ENCODE measurements around the gene GLIPR2.
"Not testable (repeated sequence)": the region's sequence is repeated elsewhere in the genome, so short reads cannot be mapped to it uniquely, and the experiment has no call there.

The GLIPR2 gene

DNA sequence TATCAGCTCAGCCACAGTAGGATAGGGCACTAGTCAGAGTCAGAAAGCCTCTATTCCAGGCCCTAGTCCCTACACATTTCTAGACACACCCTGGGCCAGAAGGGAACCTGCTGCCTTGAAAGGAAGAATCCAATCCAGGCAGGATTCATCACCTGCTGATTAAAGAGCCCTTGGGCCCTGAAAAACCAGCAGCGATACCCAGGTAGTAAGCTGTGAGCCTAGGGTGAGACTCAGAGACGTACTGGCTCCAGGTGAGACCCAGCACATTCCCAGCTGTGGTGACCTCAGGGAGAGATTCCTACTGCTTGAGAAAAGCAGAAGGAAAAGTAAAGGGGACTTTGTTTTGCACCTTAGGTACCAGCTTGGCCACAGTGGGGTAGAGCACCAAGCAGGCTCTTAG is 37.3 kb downstream of the GLIPR2 start:
- DNase-seq: no peak
- H3K36me3 ChIP-seq (ENCODE audit: control insufficient read depth, insufficient read depth, low read length): no peaks in the 10 kb centered on the region

DNA sequence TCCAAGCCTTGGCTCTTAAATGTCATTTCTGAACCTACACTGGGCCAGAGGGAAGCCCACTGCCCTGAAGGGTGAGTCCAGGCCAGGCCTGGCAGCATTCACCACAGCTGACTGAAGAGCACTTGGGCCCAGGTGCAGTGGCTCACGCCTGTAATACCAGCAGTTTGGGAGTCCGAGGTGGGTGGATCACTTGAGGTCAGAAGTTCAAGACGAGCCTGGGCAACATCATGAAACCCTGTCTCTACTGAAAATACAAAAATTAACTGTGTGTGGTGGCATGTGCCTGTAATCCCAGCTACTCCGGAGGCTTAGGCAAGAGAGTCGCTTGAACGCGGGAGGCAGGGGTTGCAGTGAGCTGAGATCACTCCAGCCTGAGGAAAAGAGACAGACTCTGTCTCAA is 37.7 kb downstream of the GLIPR2 start:
- H3K4me3 ChIP-seq (ENCODE audit: insufficient read depth, low read depth, low read length, poor library complexity, severe bottlenecking): no peak overlapping the region
- no peaks in the 10 kb centered on the region for H3K4me1 ChIP-seq (ENCODE audit: control insufficient read depth, insufficient read depth, low read length, poor library complexity, severe bottlenecking)
- H3K27me3 ChIP-seq (replicated peaks; ENCODE audit: control insufficient read depth, insufficient read depth, low read length, poor library complexity, severe bottlenecking): no peaks in the 10 kb centered on the region
- H3K9me3 ChIP-seq (ENCODE audit: control insufficient read depth, low read length): no peaks in the 10 kb centered on the region
- DNase-seq: no peak
- no peak overlapping the region for H3K27ac ChIP-seq (ENCODE audit: insufficient read depth, low read length, poor library complexity, severe bottlenecking)
- no peaks in the 10 kb centered on the region for H3K36me3 ChIP-seq (ENCODE audit: control insufficient read depth, insufficient read depth, low read length)

More for the DNA sequence above, 37.3 kb downstream of the GLIPR2 start:
- Histone ChIP-seq H3K27me3 (replicated peaks; ENCODE audit: control insufficient read depth, insufficient read depth, low read length, poor library complexity, severe bottlenecking) (no peaks in the 10 kb centered on the region), H3K4me1 (ENCODE audit: control insufficient read depth, insufficient read depth, low read length, poor library complexity, severe bottlenecking) (no peaks in the 10 kb centered on the region), H3K4me3 (ENCODE audit: insufficient read depth, low read depth, low read length, poor library complexity, severe bottlenecking) (no peak overlapping the region), H3K9me3 (ENCODE audit: control insufficient read depth, low read length) (no peaks in the 10 kb centered on the region), H3K27ac (ENCODE audit: insufficient read depth, low read length, poor library complexity, severe bottlenecking) (no peak overlapping the region)

DNA sequence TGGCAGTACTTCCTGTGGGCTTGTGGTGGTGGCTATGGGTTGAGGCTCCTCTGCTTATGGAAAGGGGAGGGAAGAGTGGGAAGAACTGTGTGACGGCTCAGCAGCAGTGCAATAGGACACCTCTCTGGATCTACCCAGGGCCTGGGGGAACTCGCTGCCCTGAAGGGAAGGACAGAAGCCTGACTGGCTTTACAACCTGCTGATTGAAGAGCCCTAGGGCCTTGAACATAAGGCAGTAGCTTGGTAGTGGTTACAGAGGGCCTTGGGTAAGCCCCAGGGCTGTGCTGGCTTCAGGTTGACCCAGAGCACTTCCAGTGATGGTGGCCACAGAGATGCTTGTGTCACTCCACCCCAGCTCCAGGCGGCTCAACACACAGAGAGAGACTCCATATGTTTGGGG is 38.2 kb downstream of the GLIPR2 start:
- Histone ChIP-seq H3K4me3 (ENCODE audit: insufficient read depth, low read depth, low read length, poor library complexity, severe bottlenecking) (no peak overlapping the region), H3K27ac (ENCODE audit: insufficient read depth, low read length, poor library complexity, severe bottlenecking) (no peak overlapping the region), H3K36me3 (ENCODE audit: control insufficient read depth, insufficient read depth, low read length) (no peaks in the 10 kb centered on the region), H3K4me1 (ENCODE audit: control insufficient read depth, insufficient read depth, low read length, poor library complexity, severe bottlenecking) (no peaks in the 10 kb centered on the region), H3K9me3 (ENCODE audit: control insufficient read depth, low read length) (no peaks in the 10 kb centered on the region), H3K27me3 (replicated peaks; ENCODE audit: control insufficient read depth, insufficient read depth, low read length, poor library complexity, severe bottlenecking) (no peaks in the 10 kb centered on the region)
- DNase-seq: no peak

DNA sequence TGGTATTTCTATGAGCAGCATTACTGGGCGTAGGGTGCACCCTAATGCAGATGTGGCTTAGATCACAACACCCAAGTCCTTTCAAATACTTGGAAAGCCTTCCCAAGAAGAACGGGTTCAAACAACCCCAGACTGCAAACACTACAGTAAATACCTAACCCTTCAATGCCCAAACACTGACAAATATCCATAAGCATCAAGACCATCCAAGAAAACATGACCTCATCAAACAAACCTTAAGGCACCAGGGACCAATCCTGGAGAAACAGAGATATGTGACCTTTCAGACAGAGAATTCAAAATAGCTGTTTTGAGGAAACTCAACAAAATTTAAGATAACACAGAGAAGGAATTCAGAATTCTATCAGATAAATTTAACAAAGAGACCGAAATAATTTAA is 38.7 kb downstream of the GLIPR2 start:
- not testable (repeated sequence) for H3K9me3 ChIP-seq (ENCODE audit: control insufficient read depth, low read length); H3K4me1 ChIP-seq (ENCODE audit: control insufficient read depth, insufficient read depth, low read length, poor library complexity, severe bottlenecking); H3K27me3 ChIP-seq (replicated peaks; ENCODE audit: control insufficient read depth, insufficient read depth, low read length, poor library complexity, severe bottlenecking); DNase-seq; H3K4me3 ChIP-seq (ENCODE audit: insufficient read depth, low read depth, low read length, poor library complexity, severe bottlenecking); H3K36me3 ChIP-seq (ENCODE audit: control insufficient read depth, insufficient read depth, low read length); H3K27ac ChIP-seq (ENCODE audit: insufficient read depth, low read length, poor library complexity, severe bottlenecking)

DNA sequence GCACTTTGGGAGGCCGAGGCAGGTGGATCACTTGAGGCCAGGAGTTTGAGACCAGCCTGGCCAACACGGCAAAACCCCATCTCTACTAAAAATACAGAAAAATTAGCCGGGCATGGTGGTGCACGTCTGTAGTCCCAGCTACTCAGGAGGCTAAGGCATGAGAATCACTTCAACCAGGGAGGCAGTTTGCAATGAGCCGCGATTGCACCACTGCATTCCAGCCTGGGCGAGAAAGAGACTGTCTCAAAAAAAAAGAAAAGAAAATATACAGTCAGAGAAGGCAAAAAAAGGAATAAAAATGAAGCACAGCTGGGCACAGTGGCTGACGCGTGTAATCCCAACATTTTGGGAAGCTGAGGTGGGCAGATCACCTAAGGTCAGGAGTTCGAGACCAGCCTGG is 40.0 kb downstream of the GLIPR2 start:
- DNase-seq; H3K27me3 ChIP-seq (replicated peaks; ENCODE audit: control insufficient read depth, insufficient read depth, low read length, poor library complexity, severe bottlenecking); H3K27ac ChIP-seq (ENCODE audit: insufficient read depth, low read length, poor library complexity, severe bottlenecking); H3K9me3 ChIP-seq (ENCODE audit: control insufficient read depth, low read length); H3K4me3 ChIP-seq (ENCODE audit: insufficient read depth, low read depth, low read length, poor library complexity, severe bottlenecking); H3K36me3 ChIP-seq (ENCODE audit: control insufficient read depth, insufficient read depth, low read length); H3K4me1 ChIP-seq (ENCODE audit: control insufficient read depth, insufficient read depth, low read length, poor library complexity, severe bottlenecking): not testable (repeated sequence)

DNA sequence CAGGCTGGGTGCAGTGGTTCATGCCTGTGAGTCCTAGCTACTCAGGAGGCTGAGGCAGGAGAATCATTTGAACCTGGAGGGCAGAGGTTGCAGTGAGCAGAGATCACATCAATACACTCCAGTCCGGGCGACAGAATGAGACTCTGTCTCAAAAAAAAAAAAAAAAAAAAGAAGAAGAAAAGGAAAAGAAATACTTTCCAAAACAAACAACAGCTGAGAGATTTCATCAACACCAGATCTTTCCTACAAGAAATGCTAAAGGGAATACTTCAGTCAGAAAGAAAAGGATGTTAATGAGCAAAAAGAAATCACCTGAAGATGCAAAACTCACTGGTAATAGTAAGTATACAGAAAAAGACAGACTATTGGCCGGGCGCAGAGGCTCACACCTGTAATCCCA is 41.0 kb downstream of the GLIPR2 start:
- no peaks in the 10 kb centered on the region for H3K9me3 ChIP-seq (ENCODE audit: control insufficient read depth, low read length)
- H3K27me3 ChIP-seq (replicated peaks; ENCODE audit: control insufficient read depth, insufficient read depth, low read length, poor library complexity, severe bottlenecking): no peaks in the 10 kb centered on the region
- H3K27ac ChIP-seq (ENCODE audit: insufficient read depth, low read length, poor library complexity, severe bottlenecking): no peak overlapping the region
- H3K4me1 ChIP-seq (ENCODE audit: control insufficient read depth, insufficient read depth, low read length, poor library complexity, severe bottlenecking): no peaks in the 10 kb centered on the region
- no peak for DNase-seq
- no peak overlapping the region for H3K4me3 ChIP-seq (ENCODE audit: insufficient read depth, low read depth, low read length, poor library complexity, severe bottlenecking)
- no peaks in the 10 kb centered on the region for H3K36me3 ChIP-seq (ENCODE audit: control insufficient read depth, insufficient read depth, low read length)

DNA sequence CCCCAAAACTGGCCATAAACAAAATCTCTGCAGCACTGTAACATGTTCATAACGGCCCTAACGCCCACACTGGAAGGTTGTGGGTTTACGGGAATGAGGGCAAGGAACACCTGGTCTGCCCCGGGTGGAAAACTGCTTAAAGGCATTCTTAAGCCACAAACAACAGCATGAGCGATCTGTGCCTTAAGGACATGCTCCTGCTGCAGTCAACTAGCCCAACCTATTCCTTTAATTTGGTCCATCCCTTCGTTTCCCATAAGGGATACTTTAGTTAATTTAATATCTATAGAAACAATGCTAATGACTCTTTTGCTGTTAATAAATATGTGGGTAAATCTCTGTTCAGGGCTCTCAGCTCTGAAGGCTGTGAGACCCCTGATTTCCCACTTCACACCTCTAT is 43.7 kb downstream of the GLIPR2 start:
- H3K4me1 ChIP-seq (ENCODE audit: control insufficient read depth, insufficient read depth, low read length, poor library complexity, severe bottlenecking); DNase-seq; H3K9me3 ChIP-seq (ENCODE audit: control insufficient read depth, low read length); H3K36me3 ChIP-seq (ENCODE audit: control insufficient read depth, insufficient read depth, low read length); H3K27me3 ChIP-seq (replicated peaks; ENCODE audit: control insufficient read depth, insufficient read depth, low read length, poor library complexity, severe bottlenecking); H3K4me3 ChIP-seq (ENCODE audit: insufficient read depth, low read depth, low read length, poor library complexity, severe bottlenecking); H3K27ac ChIP-seq (ENCODE audit: insufficient read depth, low read length, poor library complexity, severe bottlenecking): not testable (repeated sequence)

DNA sequence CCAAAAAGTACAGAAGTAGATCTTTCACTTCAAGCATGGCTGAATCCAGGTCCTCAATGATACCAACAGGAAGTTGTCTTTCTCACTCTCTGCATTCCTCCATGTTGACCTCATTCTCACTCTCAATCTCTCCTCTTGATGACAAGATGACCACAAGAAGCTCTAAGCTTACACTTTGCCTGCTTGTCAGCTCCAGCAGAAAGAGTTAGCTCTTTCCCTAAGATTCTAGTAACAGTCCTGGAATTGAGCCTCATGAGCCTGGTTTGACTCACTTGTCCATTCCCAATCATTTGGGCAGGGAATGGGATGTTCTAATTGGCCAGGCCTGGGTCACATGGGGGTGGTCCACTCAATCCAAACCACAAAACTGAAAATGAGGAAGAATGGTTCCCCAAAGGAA is 50.9 kb downstream of the GLIPR2 start:
- H3K36me3 ChIP-seq (ENCODE audit: control insufficient read depth, insufficient read depth, low read length): no peaks in the 10 kb centered on the region
- no peaks in the 10 kb centered on the region for H3K9me3 ChIP-seq (ENCODE audit: control insufficient read depth, low read length)
- no peak for DNase-seq
- H3K27ac ChIP-seq (ENCODE audit: insufficient read depth, low read length, poor library complexity, severe bottlenecking): no peak overlapping the region
- H3K27me3 ChIP-seq (replicated peaks; ENCODE audit: control insufficient read depth, insufficient read depth, low read length, poor library complexity, severe bottlenecking): no peaks in the 10 kb centered on the region
- H3K4me3 ChIP-seq (ENCODE audit: insufficient read depth, low read depth, low read length, poor library complexity, severe bottlenecking): no peak overlapping the region
- H3K4me1 ChIP-seq (ENCODE audit: control insufficient read depth, insufficient read depth, low read length, poor library complexity, severe bottlenecking): peaks cover 9% of the 10 kb centered on the region

DNA sequence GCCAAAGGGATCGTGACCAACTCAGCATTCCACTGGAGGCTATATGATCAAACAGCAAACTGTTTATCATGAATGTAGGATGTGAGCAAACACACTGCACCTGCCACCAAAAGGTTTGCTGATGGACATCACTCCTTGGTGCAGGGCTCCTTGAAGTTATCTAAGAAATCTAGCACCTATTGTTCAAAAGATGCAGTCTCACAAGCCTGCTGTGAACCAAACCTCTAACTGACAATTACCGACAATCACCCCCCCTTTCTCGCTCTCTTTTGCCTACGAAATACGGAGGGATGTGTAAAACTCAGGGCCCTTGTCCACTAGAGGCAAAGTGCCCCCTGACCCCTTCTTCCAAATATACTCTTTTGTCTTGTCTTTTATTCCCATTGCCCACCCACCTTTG is 51.7 kb downstream of the GLIPR2 start:
- Histone ChIP-seq H3K4me3 (ENCODE audit: insufficient read depth, low read depth, low read length, poor library complexity, severe bottlenecking) (no peak overlapping the region), H3K27me3 (replicated peaks; ENCODE audit: control insufficient read depth, insufficient read depth, low read length, poor library complexity, severe bottlenecking) (no peaks in the 10 kb centered on the region), H3K27ac (ENCODE audit: insufficient read depth, low read length, poor library complexity, severe bottlenecking) (no peak overlapping the region), H3K9me3 (ENCODE audit: control insufficient read depth, low read length) (no peaks in the 10 kb centered on the region), H3K36me3 (ENCODE audit: control insufficient read depth, insufficient read depth, low read length) (no peaks in the 10 kb centered on the region), H3K4me1 (ENCODE audit: control insufficient read depth, insufficient read depth, low read length, poor library complexity, severe bottlenecking) (peaks cover 16% of the 10 kb centered on the region)
- DNase-seq: no peak

DNA sequence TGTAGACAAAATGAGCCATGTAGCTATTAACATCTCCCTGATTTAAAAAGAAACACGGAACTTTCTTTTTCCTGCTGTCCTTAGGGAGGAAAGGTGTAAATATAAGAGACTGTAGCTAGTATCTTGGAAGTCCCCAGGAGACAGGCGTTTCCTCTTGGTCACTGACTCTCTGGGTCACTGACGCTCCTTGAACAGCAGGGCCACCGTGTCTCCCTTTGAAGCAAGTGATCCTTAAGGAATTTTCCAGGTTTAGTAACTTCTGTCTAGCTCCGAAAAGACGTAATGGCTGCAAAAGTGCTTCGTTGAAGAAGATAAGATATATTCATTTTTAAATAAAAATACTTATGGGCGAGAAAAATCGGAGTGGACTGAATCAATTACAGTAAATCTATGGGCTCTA is 53.4 kb downstream of the GLIPR2 start:
- no peaks in the 10 kb centered on the region for H3K9me3 ChIP-seq (ENCODE audit: control insufficient read depth, low read length)
- no peaks in the 10 kb centered on the region for H3K36me3 ChIP-seq (ENCODE audit: control insufficient read depth, insufficient read depth, low read length)
- H3K27me3 ChIP-seq (replicated peaks; ENCODE audit: control insufficient read depth, insufficient read depth, low read length, poor library complexity, severe bottlenecking): no peaks in the 10 kb centered on the region
- peaks cover 23% of the 10 kb centered on the region for H3K4me1 ChIP-seq (ENCODE audit: control insufficient read depth, insufficient read depth, low read length, poor library complexity, severe bottlenecking)
- DNase-seq: no peak
- peak overlapping the region; percentile 88 for H3K27ac ChIP-seq (ENCODE audit: insufficient read depth, low read length, poor library complexity, severe bottlenecking)
- peak overlapping the region; percentile 93 for H3K4me3 ChIP-seq (ENCODE audit: insufficient read depth, low read depth, low read length, poor library complexity, severe bottlenecking)
